Loucy (cell line): Measurements from ENCODE around the gene PELO.

Source experiments
- H2AFZ ChIP-seq: fragments of 200-600 bp; sonication (generic); 2 replicates; pipeline ENCODE4 v1.6.0; 2016; ENCODE audit warnings: antibody characterized with exemption, mild to moderate bottlenecking, low read length, moderate library complexity
- H3F3A ChIP-seq: fragments of 200-600 bp; 2 replicates; pipeline ENCODE4 v1.6.0; 2016; ENCODE audit warnings: antibody characterized with exemption, low read depth, mild to moderate bottlenecking
- H3K27me3 ChIP-seq: fragments of 200-600 bp; sonication (generic); 2 replicates; pipeline ENCODE4 v1.6.1; 2014; ENCODE audit warnings: low read length, mild to moderate bottlenecking; ENCODE audit not compliant: insufficient read depth, poor library complexity, severe bottlenecking
- H3K36me3 ChIP-seq: fragments of 200-600 bp; sonication (generic); 2 replicates; pipeline ENCODE4 v1.6.1; 2016; ENCODE audit warnings: low read length; ENCODE audit not compliant: insufficient read depth
- H3K4me1 ChIP-seq: fragments of 200-600 bp; sonication (generic); 2 replicates; pipeline ENCODE4 v1.5.1; 2014; ENCODE audit warnings: low read length, mild to moderate bottlenecking; ENCODE audit not compliant: insufficient read depth, poor library complexity, severe bottlenecking
- H3K4me2 ChIP-seq: fragments of 200-600 bp; sonication (generic); 2 replicates; pipeline ENCODE4 v1.6.0; 2014; ENCODE audit warnings: antibody characterized with exemption, low read length, low read depth, mild to moderate bottlenecking; ENCODE audit not compliant: poor library complexity, severe bottlenecking
- H3K4me3 ChIP-seq: fragments of 200-600 bp; sonication (generic); 2 replicates; pipeline ENCODE4 v1.5.1; 2014; ENCODE audit warnings: low read length, mild to moderate bottlenecking, mixed read lengths; ENCODE audit not compliant: poor library complexity, severe bottlenecking
- H3K79me2 ChIP-seq: fragments of 200-600 bp; sonication (generic); 2 replicates; pipeline ENCODE4 v1.6.1; 2014; ENCODE audit warnings: low read length; ENCODE audit not compliant: insufficient read depth
- H3K9ac ChIP-seq: fragments of 200-600 bp; sonication (generic); 2 replicates; pipeline ENCODE4 v1.6.0; 2014; ENCODE audit warnings: mild to moderate bottlenecking, low read depth, low read length, moderate library complexity; ENCODE audit not compliant: poor library complexity, severe bottlenecking
- H3K9me2 ChIP-seq: fragments of 200-600 bp; sonication (generic); replicated peaks from 2 replicates; pipeline ENCODE4 v1.6.1; 2016; ENCODE audit warnings: low read depth, low read length, mixed read lengths
- H3K9me3 ChIP-seq: fragments of 200-600 bp; sonication (generic); 2 replicates; pipeline ENCODE4 v1.6.1; 2014; ENCODE audit warnings: mild to moderate bottlenecking, antibody characterized with exemption, low read length, low read depth; ENCODE audit not compliant: insufficient read depth
- H4K20me1 ChIP-seq: fragments of 200-600 bp; sonication (generic); 2 replicates; pipeline ENCODE4 v1.6.0; 2014; ENCODE audit warnings: antibody characterized with exemption, low read length, mild to moderate bottlenecking; ENCODE audit not compliant: insufficient read depth, poor library complexity, severe bottlenecking
- EZH2phosphoT487 ChIP-seq: fragments of 200-600 bp; IDR thresholded peaks from 2 replicates; pipeline ENCODE4 v1.6.1; 2018; ENCODE audit warnings: antibody characterized with exemption, mild to moderate bottlenecking, moderate library complexity, borderline replicate concordance
- TF ChIP-seq, protein P1 (sequence below): fragments of 200-600 bp; sonication (generic); conservative IDR thresholded peaks from 2 replicates; pipeline ENCODE4 v1.5.1; 2014; ENCODE audit warnings: mild to moderate bottlenecking, antibody characterized with exemption, low read length

The PELO gene, protein sequence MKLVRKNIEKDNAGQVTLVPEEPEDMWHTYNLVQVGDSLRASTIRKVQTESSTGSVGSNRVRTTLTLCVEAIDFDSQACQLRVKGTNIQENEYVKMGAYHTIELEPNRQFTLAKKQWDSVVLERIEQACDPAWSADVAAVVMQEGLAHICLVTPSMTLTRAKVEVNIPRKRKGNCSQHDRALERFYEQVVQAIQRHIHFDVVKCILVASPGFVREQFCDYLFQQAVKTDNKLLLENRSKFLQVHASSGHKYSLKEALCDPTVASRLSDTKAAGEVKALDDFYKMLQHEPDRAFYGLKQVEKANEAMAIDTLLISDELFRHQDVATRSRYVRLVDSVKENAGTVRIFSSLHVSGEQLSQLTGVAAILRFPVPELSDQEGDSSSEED

DNA sequence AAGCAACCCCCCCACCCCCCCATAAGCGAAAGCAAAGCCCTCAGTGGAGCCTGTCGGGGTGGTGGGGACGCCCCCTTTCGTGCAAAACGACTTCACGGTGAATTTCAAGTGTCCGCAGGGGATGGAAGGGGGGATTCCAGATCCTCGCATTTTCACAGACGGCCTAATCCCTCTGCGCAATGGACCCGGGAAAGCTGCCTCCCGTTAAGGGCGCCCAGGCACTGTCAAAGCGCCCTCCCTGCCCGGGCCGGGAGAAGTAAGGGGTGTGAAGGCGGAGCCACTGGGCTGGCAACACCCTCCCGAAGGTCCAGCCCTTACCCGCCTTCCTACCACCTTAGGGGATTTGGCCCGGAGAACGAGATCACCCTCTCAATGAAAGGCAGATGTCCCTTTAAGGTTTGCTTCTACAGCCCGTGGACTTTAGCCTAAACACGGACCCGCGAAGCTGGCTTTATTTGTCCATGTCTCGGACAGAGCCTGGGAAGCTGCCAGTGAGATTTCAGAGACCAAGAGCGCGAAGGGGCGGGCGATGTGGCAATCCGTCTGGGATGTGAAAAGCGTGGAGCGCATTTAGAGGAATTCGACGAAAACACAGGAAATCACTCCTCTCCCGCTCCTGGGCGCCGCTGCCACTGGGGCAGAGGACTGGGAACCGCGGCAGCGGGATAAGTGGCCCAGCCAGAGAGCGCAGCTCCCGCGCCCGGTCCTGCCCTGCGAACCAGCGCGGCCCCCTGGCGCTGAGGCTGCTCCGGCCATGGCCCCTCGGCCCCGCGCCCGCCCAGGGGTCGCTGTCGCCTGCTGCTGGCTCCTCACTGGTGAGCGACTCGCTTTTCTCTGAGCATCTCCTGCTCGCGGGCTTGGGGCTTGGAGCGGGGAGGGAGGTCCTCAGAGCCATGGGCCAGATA is at the start of gene PELO, which contains the start of gene ITGA1:
Gene PELO, plus strand, starts transcription at position 317 of the 905 bp plus-strand sequence. CDS start 12,479 bp downstream, outside the sequence.
Gene ITGA1, plus strand, starts transcription at position 317 of the 905 bp plus-strand sequence. Its CDS starts 438 bp downstream, at position 755.
- no peaks in the 10 kb centered on the region for H3F3A ChIP-seq
- H3K27me3 ChIP-seq = no peaks in the 10 kb centered on the region
- peak within 1 kb of the TSS; percentile 57 for H3K9ac ChIP-seq
- peak within 1 kb of the TSS; percentile 83 for H3K4me3 ChIP-seq
- TF ChIP-seq, protein P1, sequence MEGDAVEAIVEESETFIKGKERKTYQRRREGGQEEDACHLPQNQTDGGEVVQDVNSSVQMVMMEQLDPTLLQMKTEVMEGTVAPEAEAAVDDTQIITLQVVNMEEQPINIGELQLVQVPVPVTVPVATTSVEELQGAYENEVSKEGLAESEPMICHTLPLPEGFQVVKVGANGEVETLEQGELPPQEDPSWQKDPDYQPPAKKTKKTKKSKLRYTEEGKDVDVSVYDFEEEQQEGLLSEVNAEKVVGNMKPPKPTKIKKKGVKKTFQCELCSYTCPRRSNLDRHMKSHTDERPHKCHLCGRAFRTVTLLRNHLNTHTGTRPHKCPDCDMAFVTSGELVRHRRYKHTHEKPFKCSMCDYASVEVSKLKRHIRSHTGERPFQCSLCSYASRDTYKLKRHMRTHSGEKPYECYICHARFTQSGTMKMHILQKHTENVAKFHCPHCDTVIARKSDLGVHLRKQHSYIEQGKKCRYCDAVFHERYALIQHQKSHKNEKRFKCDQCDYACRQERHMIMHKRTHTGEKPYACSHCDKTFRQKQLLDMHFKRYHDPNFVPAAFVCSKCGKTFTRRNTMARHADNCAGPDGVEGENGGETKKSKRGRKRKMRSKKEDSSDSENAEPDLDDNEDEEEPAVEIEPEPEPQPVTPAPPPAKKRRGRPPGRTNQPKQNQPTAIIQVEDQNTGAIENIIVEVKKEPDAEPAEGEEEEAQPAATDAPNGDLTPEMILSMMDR = peak; percentile 45
- TF ChIP-seq EZH2phosphoT487 = no peak
- no peaks in the 10 kb centered on the region for H3K36me3 ChIP-seq
- no peaks in the 10 kb centered on the region for H3K9me3 ChIP-seq
- H3K4me1 ChIP-seq = peaks cover 19% of the 10 kb centered on the region
- peak within 1 kb of the TSS; percentile 83 for H3K4me2 ChIP-seq
- H3K9me2 ChIP-seq = no peaks in the 10 kb centered on the region
- no peaks in the 10 kb centered on the region for H3K79me2 ChIP-seq
- H2AFZ ChIP-seq = peak within 1 kb of the TSS; percentile 97
- H4K20me1 ChIP-seq = no peaks in the 10 kb centered on the region

DNA sequence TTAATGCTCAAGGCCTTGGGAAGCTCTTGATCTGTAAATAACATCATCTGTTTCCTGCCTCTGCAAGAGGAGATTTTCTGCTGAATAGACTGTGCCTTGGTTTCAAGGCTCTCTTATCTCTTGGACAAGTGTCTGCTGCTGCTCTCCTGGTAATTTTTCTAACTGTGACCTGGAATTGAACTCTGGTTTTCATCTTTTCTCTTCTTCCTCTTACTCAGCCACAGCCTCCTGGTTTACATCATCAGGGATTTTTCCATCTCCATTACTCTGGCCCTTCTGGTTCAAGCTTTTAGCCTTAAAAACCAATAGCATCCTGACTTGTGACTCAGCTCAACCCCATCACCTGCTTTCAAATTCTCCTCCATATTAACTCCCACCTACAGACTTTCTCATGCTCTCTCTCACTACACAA is 49.6 kb upstream of the PELO start:
- Histone ChIP-seq H2AFZ (no peak overlapping the region), H3F3A (peaks cover 21% of the 10 kb centered on the region), H3K9ac (no peak overlapping the region), H3K9me3 (0 out of 2 replicates have a peak, but pooled peaks cover 4% of the 10 kb centered on the region), H3K4me1 (peaks cover 68% of the 10 kb centered on the region), H3K79me2 (no peaks in the 10 kb centered on the region), H3K36me3 (no peaks in the 10 kb centered on the region), H3K4me3 (peak overlapping the region; percentile 13), H4K20me1 (no peaks in the 10 kb centered on the region), H3K9me2 (no peaks in the 10 kb centered on the region), H3K27me3 (no peaks in the 10 kb centered on the region), H3K4me2 (peak overlapping the region; percentile 41)
- TF ChIP-seq EZH2phosphoT487 = no peak
- TF ChIP-seq, protein P1 = no peak

DNA sequence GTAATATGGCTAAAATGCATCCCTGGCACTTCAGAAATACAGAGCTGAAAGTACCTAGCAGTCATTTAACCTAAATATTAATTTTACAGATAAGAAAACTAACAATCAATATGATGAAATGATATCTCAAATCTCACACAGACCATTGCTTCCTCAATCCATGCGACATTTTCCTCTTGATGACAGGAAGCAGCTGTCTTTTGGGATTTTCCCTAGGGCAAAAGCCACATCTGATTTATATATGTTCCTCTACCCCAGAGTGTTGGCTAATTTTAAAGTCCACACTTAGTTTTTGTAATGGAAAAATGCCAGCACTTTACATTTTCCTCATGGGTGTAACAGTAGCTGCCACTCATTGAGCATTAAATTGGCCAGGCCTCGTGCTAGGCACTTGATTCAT is 47.7 kb upstream of the PELO start:
- Histone ChIP-seq H3F3A (peaks cover 21% of the 10 kb centered on the region), H3K9me3 (0 out of 2 replicates have a peak, but pooled peaks cover 4% of the 10 kb centered on the region), H3K9me2 (no peaks in the 10 kb centered on the region), H3K27me3 (no peaks in the 10 kb centered on the region), H2AFZ (no peak overlapping the region), H3K36me3 (no peaks in the 10 kb centered on the region), H3K9ac (no peak overlapping the region), H4K20me1 (no peaks in the 10 kb centered on the region), H3K4me2 (no peak overlapping the region), H3K4me3 (no peak overlapping the region), H3K79me2 (no peaks in the 10 kb centered on the region), H3K4me1 (peaks cover 78% of the 10 kb centered on the region)
- TF ChIP-seq EZH2phosphoT487 = no peak
- TF ChIP-seq, protein P1 = no peak
